PC-9 (cell line): ENCODE data around the gene PRICKLE2. TPM values are rescaled to one million over a fixed set of nuclear protein-coding genes. Genes with fewer than 3 reads are reported as not detected.

Experiments used
- BruUV-seq: library from RNA; stranded (reverse); fragments of 400-500 nt; replicated peaks from 2 replicates; lab custom pipeline; 2021; lab: Mats Ljungman, UMichigan
- CTCF ChIA-PET: fragments of 300-600 bp; sonication (Branson Sonifier 250); formaldehyde crosslinking; loops from one replicate; lab custom pipeline; 2022; ENCODE audit warnings: antibody characterized with exemption; lab: Charles Lee
- POLR2A ChIA-PET: fragments of 300-600 bp; sonication (Branson Sonifier 250); formaldehyde crosslinking; loops from one replicate; lab custom pipeline; 2022; ENCODE audit warnings: antibody characterized with exemption; ENCODE audit not compliant: unreplicated experiment; lab: Charles Lee
- DNase-seq, 2 experiments: peaks; one replicate each; pipeline versions ENCODE4 v3.0.0 to v3.0.0-alpha.2; 2015 to 2022; ENCODE audit warnings: mixed read lengths in 1 of 2
- H2AFZ ChIP-seq: fragments of 200-600 bp; sonication (generic); 2 replicates; pipeline ENCODE4 v1.8.1; 2017; ENCODE audit warnings: antibody characterized with exemption
- H3F3A ChIP-seq: fragments of 200-600 bp; sonication (generic); 2 replicates; pipeline ENCODE4 v1.8.1; 2017; ENCODE audit warnings: antibody characterized with exemption, mild to moderate bottlenecking, low read depth; ENCODE audit not compliant: insufficient read depth
- H3K27ac ChIP-seq: fragments of 200-600 bp; sonication (generic); 2 replicates; pipeline ENCODE4 v1.6.1; 2016; ENCODE audit warnings: mixed run types
- H3K27me3 ChIP-seq: fragments of 200-600 bp; sonication (generic); 2 replicates; pipeline ENCODE4 v1.6.1; 2016; ENCODE audit warnings: low read depth, mixed run types; ENCODE audit not compliant: insufficient read depth
- H3K36me3 ChIP-seq: fragments of 200-600 bp; sonication (generic); 2 replicates; pipeline ENCODE4 v1.6.1; 2016; ENCODE audit warnings: low read depth, mixed run types
- H3K4me1 ChIP-seq: fragments of 200-600 bp; sonication (generic); replicated peaks from 2 replicates; pipeline ENCODE4 v1.6.1; 2016; ENCODE audit warnings: mixed run types; ENCODE audit not compliant: insufficient read depth
- H3K4me2 ChIP-seq: fragments of 200-600 bp; sonication (generic); 2 replicates; pipeline ENCODE4 v1.6.1; 2017; ENCODE audit warnings: mixed run types
- H3K4me3 ChIP-seq: fragments of 200-600 bp; sonication (generic); 2 replicates; pipeline ENCODE4 v1.6.1; 2016; ENCODE audit warnings: mixed run types
- H3K79me2 ChIP-seq: fragments of 200-600 bp; sonication (generic); 2 replicates; pipeline ENCODE4 v1.6.1; 2017; ENCODE audit warnings: low read depth, mixed run types
- H3K9me2 ChIP-seq: fragments of 200-600 bp; sonication (generic); 2 replicates; pipeline ENCODE4 v1.8.1; 2017; ENCODE audit warnings: mild to moderate bottlenecking; ENCODE audit not compliant: insufficient read depth
- H3K9me3 ChIP-seq: fragments of 200-600 bp; sonication (generic); 2 replicates; pipeline ENCODE4 v1.8.1; 2016; ENCODE audit warnings: low read depth; ENCODE audit not compliant: insufficient read depth
- H4K20me1 ChIP-seq: fragments of 200-600 bp; sonication (generic); 2 replicates; pipeline ENCODE4 v1.8.1; 2017; ENCODE audit not compliant: insufficient read depth
- CTCF ChIP-seq: fragments of 200-600 bp; sonication (generic); conservative IDR thresholded peaks from 2 replicates; pipeline ENCODE4 v1.6.1; 2017; ENCODE audit warnings: mixed run types, antibody characterized with exemption, mild to moderate bottlenecking, moderate library complexity
- EZH2 ChIP-seq: fragments of 200-600 bp; sonication (generic); IDR thresholded peaks from 2 replicates; pipeline ENCODE4 v1.8.0; 2017; ENCODE audit warnings: antibody characterized with exemption, low read depth
- intact Hi-C: fragments of 100-400 bp; cut with micrococcal nuclease; formaldehyde crosslinking; loops from one replicate; pipeline ENCODE4 v1.10.0; 2022; ENCODE audit not compliant: unreplicated experiment
- total RNA-seq: library from RNA; stranded (reverse); gene quantifications from 2 replicates; pipeline ENCODE4 v1.2.3, GENCODE V29; 2021

The PRICKLE2 gene
- total RNA-seq, 1 experiment from 2014 or later = 7.9 TPM

DNA sequence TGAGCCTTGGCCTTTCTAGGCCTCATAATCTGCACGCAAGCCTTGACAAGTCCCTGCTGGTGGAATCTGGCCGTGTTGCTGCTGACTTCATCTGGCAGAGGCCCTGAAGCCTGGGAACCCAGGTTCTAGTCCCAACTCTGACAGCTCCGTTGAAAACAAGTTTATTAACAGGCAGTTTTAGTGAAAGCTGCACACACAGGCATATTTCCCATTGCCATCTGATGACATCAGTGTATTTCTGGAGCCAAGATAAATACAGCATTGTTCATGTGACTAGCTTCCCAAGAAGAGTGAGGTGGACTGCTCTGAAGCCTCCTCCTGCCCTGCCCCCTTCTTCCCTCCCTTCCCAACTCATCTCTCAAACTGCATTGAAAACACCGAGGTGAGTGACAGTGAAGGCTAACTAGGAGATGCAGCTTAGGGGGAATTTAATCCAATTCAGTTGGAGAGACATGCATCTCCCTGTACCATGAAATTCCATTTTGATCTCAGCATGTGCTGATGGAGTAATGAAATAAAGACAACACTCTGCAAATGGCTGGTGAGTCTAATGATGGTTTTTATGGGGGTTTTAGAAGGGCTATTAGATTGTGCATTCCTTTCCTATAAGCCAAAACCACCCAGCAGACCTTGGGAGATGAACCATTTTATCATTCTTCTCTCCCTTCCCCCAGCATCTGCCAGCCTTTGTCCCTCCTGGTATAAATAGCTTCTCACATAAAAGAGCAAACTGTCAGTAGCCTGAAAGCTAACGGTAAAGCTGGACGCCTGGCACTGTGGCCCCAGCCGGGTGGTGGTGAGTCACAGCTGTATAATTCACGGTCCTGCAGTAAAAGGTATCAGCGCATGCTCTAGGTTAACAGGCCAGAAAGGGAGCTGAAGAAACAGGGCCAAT lies 38.0 kb downstream of the PRICKLE2 start:
- intact Hi-C loops = no loop called here
- no peak overlapping the region for H3K4me3 ChIP-seq
- no TSS peak for BruUV-seq
- no peak for TF ChIP-seq EZH2
- no peak for TF ChIP-seq CTCF
- H3K4me2 ChIP-seq = peak overlapping the region; percentile 49
- H3K36me3 ChIP-seq = no peaks in the 10 kb centered on the region
- H3K27ac ChIP-seq = peak overlapping the region; percentile 29; the same call in 1 of the 2 replicates
- peaks cover 8% of the 10 kb centered on the region; the same call in 1 of the 2 replicates for H3F3A ChIP-seq
- H3K9me2 ChIP-seq = no peaks in the 10 kb centered on the region
- H3K4me1 ChIP-seq = peaks cover 50% of the 10 kb centered on the region
- H4K20me1 ChIP-seq = no peaks in the 10 kb centered on the region
- no peaks in the 10 kb centered on the region for H3K27me3 ChIP-seq
- ChIA-PET POLR2A (interaction anchor here (0.7 kb wide), 2 partner anchors 49 to 157 kb away, joined by 3 to 7 read pairs; no protein-coding TSS in a partner anchor), CTCF (no interaction called here)
- no peaks in the 10 kb centered on the region for H3K79me2 ChIP-seq
- no peak overlapping the region for H2AFZ ChIP-seq
- no peaks in the 10 kb centered on the region for H3K9me3 ChIP-seq
- DNase-seq = peak; percentile 46 to 68

- BruUV-seq = no TSS peak
- Histone ChIP-seq H2AFZ (no peak overlapping the region), H3K4me3 (no peak overlapping the region), H3K27ac (peak overlapping the region; percentile 29; the same call in 1 of the 2 replicates), H3K9me3 (no peaks in the 10 kb centered on the region), H3K79me2 (no peaks in the 10 kb centered on the region), H3K4me1 (peaks cover 50% of the 10 kb centered on the region), H3K9me2 (no peaks in the 10 kb centered on the region), H3K27me3 (no peaks in the 10 kb centered on the region), H3F3A (peaks cover 8% of the 10 kb centered on the region; the same call in 1 of the 2 replicates), H4K20me1 (no peaks in the 10 kb centered on the region), H3K36me3 (no peaks in the 10 kb centered on the region), H3K4me2 (peak overlapping the region; percentile 49; the same call in 1 of the 2 replicates)
- DNase-seq = no peak
- ChIA-PET CTCF (no interaction called here), POLR2A (interaction anchor here (0.7 kb wide), 1 partner anchor 158 kb away, joined by 3 read pairs; no protein-coding TSS in a partner anchor)
- TF ChIP-seq CTCF (no peak), EZH2 (no peak)
- intact Hi-C loops = no loop called here
Observed at GRCh38 chr3:64186667-64187064, 38.6 kb downstream of the PRICKLE2 start.

DNA sequence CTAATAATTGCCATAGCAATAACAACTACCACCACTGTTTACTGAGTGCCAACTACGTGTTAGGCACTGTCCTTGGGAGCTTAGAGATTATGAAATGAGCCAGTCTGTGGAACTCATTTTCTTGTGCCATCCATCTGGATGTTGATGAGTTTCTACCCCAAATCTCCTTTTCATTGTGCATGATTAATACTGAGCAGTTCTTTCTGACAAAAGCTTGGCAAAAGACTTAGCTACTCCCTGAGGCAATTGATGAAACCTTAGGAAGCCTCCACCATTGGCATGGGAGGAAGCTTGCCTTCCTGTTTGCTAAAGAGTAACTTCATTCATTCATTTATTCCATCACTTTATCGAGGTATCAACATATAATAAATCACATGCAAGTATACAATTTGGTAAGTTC lies 39.8 kb downstream of the PRICKLE2 start:
- Histone ChIP-seq H3K4me3 (no peak overlapping the region), H2AFZ (no peak overlapping the region), H3K9me3 (no peaks in the 10 kb centered on the region), H3K36me3 (no peaks in the 10 kb centered on the region), H3K9me2 (no peaks in the 10 kb centered on the region), H3K27ac (no peak overlapping the region), H3K79me2 (no peaks in the 10 kb centered on the region), H4K20me1 (no peaks in the 10 kb centered on the region), H3F3A (peaks cover 8% of the 10 kb centered on the region; the same call in 1 of the 2 replicates), H3K27me3 (no peaks in the 10 kb centered on the region), H3K4me2 (no peak overlapping the region), H3K4me1 (peaks cover 40% of the 10 kb centered on the region)
- no peak for TF ChIP-seq EZH2
- TF ChIP-seq CTCF = no peak
- ChIA-PET CTCF (no interaction called here), POLR2A (interaction anchor here (0.7 kb wide), 1 partner anchor 1472 kb away, joined by 3 read pairs; no protein-coding TSS in a partner anchor)
- intact Hi-C loops = no loop called here
- no peak for DNase-seq
- no TSS peak for BruUV-seq
